ENCODE measurements around the gene PEX5L. TPM values are rescaled to one million over a fixed set of nuclear protein-coding genes. Genes with fewer than 3 reads are reported as not detected.

PEX5L gene
- total RNA-seq, 1 experiment from 2014 or later = not detected

- Histone ChIP-seq H3K27me3 (ENCODE audit: insufficient read depth, low read length) (peaks cover 17% of the 10 kb centered on the region; the same call in 1 of the 2 replicates), H3K4me2 (ENCODE audit: low read length) (no peak overlapping the region), H4K20me1 (ENCODE audit: insufficient read depth) (no peaks in the 10 kb centered on the region; the same call in 1 of the 2 replicates), H3K4me3 (replicated peaks in 1 of 2; ENCODE audit: low read depth in 1 of 2, low read length in 2 of 2) (no peak overlapping the region), H3K9ac (ENCODE audit: low read length) (no peak overlapping the region), H3K4me1 (ENCODE audit: control insufficient read depth in 1 of 2, insufficient read depth in 2 of 2, low read length in 2 of 2) (no peaks in the 10 kb centered on the region), H3K27ac (ENCODE audit: low read depth, low read length) (no peak overlapping the region), H3K9me2 (ENCODE audit: insufficient read depth) (no peaks in the 10 kb centered on the region), H3K9me3 (ENCODE audit: control insufficient read depth in 1 of 2, insufficient read depth in 1 of 2, low read depth in 1 of 2, low read length in 2 of 2) (no peaks in the 10 kb centered on the region), H3K79me2 (ENCODE audit: insufficient read depth, low read length) (no peaks in the 10 kb centered on the region), H3K36me3 (ENCODE audit: control insufficient read depth in 1 of 2, insufficient read depth in 2 of 2, low read length in 2 of 2) (no peaks in the 10 kb centered on the region), H2AFZ (ENCODE audit: low read depth, low read length, poor library complexity, severe bottlenecking) (no peak overlapping the region)
- intact Hi-C loops (cut with micrococcal nuclease) = no loop called here
- ChIA-PET RAD21 (ENCODE audit: low non-redundant PET in 1 of 2, low total read pairs in 2 of 2, uncharacterized antibody in 2 of 2, unreplicated experiment in 2 of 2) (no interaction called here), POLR2A (no interaction called here), CTCF (no interaction called here)
- no TSS peak for BruUV-seq (replicated peaks)
- no peak for DNase-seq (ENCODE audit: low read depth, low spot score)
- ATAC-seq = no peak
- TF ChIP-seq POLR2A (IDR thresholded peaks at IDR 0.05; ENCODE audit: borderline replicate concordance, extremely low read depth, insufficient read depth, insufficient read length) = no peak
- TF ChIP-seq RAD21 (IDR thresholded peaks at IDR 0.05; ENCODE audit: low read depth) = no peak
- TF ChIP-seq POLR2AphosphoS5 (IDR thresholded peaks at IDR 0.05; ENCODE audit: low read depth, low read length) = no peak
- no peak for TF ChIP-seq TCF7L2 (IDR thresholded peaks at IDR 0.05; ENCODE audit: borderline replicate concordance, extremely low read depth, insufficient read depth, insufficient read length)
- TF ChIP-seq EZH2 (IDR thresholded peaks at IDR 0.05) = no peak
- no peak for TF ChIP-seq CBX3 (IDR thresholded peaks at IDR 0.05; ENCODE audit: low read depth)
- no peak for TF ChIP-seq ATF3 (IDR thresholded peaks at IDR 0.05)
- no peak for TF ChIP-seq ZNF274 (IDR thresholded peaks at IDR 0.05; ENCODE audit: low read depth, low read length)
- no peak for TF ChIP-seq FOSL1 (IDR thresholded peaks at IDR 0.05; ENCODE audit: low read depth)
Observed at GRCh38 chr3:179991104-179991503, 45.6 kb downstream of the PEX5L start.

GRCh38 chr3:179981646-179982045 is 55.1 kb downstream of the PEX5L start:
- POLR2A ChIA-PET = no interaction called here
- BruUV-seq (replicated peaks) = no TSS peak
- TF ChIP-seq POLR2A (IDR thresholded peaks at IDR 0.05; ENCODE audit: borderline replicate concordance, extremely low read depth, insufficient read depth, insufficient read length) (no peak), ATF3 (IDR thresholded peaks at IDR 0.05) (no peak), FOSL1 (IDR thresholded peaks at IDR 0.05; ENCODE audit: low read depth) (no peak)
- intact Hi-C loops (cut with micrococcal nuclease) = no loop called here
- no peak overlapping the region for H3K27ac ChIP-seq (ENCODE audit: low read depth, low read length)
- no peak overlapping the region for H3K9ac ChIP-seq (ENCODE audit: low read length)
- no peaks in the 10 kb centered on the region for H4K20me1 ChIP-seq (ENCODE audit: insufficient read depth)
- H3K4me2 ChIP-seq (ENCODE audit: low read length) = no peak overlapping the region
- no peak for ATAC-seq
- H3K79me2 ChIP-seq (ENCODE audit: insufficient read depth, low read length) = no peaks in the 10 kb centered on the region
- H2AFZ ChIP-seq (ENCODE audit: low read depth, low read length, poor library complexity, severe bottlenecking) = no peak overlapping the region
- CTCF ChIA-PET = no interaction called here
- RAD21 ChIA-PET (ENCODE audit: low non-redundant PET in 1 of 2, low total read pairs in 2 of 2, uncharacterized antibody in 2 of 2, unreplicated experiment in 2 of 2) = no interaction called here
- no peaks in the 10 kb centered on the region for H3K9me2 ChIP-seq (ENCODE audit: insufficient read depth)
- peaks cover 27% of the 10 kb centered on the region for H3K27me3 ChIP-seq (ENCODE audit: insufficient read depth, low read length)
- H3K4me1 ChIP-seq (ENCODE audit: control insufficient read depth in 1 of 2, insufficient read depth in 2 of 2, low read length in 2 of 2) = no peaks in the 10 kb centered on the region
- H3K4me3 ChIP-seq (replicated peaks in 1 of 2; ENCODE audit: low read depth in 1 of 2, low read length in 2 of 2) = no peak overlapping the region
- DNase-seq (ENCODE audit: low read depth, low spot score) = no peak
- H3K36me3 ChIP-seq (ENCODE audit: control insufficient read depth in 1 of 2, insufficient read depth in 2 of 2, low read length in 2 of 2) = no peaks in the 10 kb centered on the region
- H3K9me3 ChIP-seq (ENCODE audit: control insufficient read depth in 1 of 2, insufficient read depth in 1 of 2, low read depth in 1 of 2, low read length in 2 of 2) = no peaks in the 10 kb centered on the region

Measured in HCT116 (cell line).